ENCODE data around the gene DUOXA1.

DUOXA1 gene

GRCh38 chr15:45151998-45152828, 22.5 kb upstream of the DUOXA1 start:
- Histone ChIP-seq H3K9me3 (ENCODE audit: insufficient read depth, low read depth, low read length) (no peaks in the 10 kb centered on the region), H3K27me3 (ENCODE audit: insufficient read depth, low read length, poor library complexity, severe bottlenecking) (no peaks in the 10 kb centered on the region), H3K36me3 (ENCODE audit: insufficient read depth, low read length) (no peaks in the 10 kb centered on the region), H3K79me2 (ENCODE audit: insufficient read depth, low read length) (no peaks in the 10 kb centered on the region), H2AFZ (ENCODE audit: low read length) (no peak overlapping the region), H3K9me2 (replicated peaks; ENCODE audit: low read depth, low read length) (no peaks in the 10 kb centered on the region), H3K4me1 (ENCODE audit: insufficient read depth, low read length, poor library complexity, severe bottlenecking) (peaks cover 5% of the 10 kb centered on the region), H3K9ac (ENCODE audit: low read depth, low read length, poor library complexity, severe bottlenecking) (no peak overlapping the region), H4K20me1 (ENCODE audit: insufficient read depth, low read length, poor library complexity, severe bottlenecking) (no peaks in the 10 kb centered on the region), H3F3A (ENCODE audit: low read depth) (no peaks in the 10 kb centered on the region), H3K4me3 (ENCODE audit: low read length, poor library complexity, severe bottlenecking) (no peak overlapping the region), H3K4me2 (ENCODE audit: low read depth, low read length, poor library complexity, severe bottlenecking) (no peak overlapping the region)
- TF ChIP-seq EZH2phosphoT487 (IDR thresholded peaks at IDR 0.05; ENCODE audit: borderline replicate concordance): no peak
- TF ChIP-seq CTCF (conservative IDR thresholded peaks at IDR 0.05; ENCODE audit: low read length): no peak

GRCh38 chr15:45150997-45151396, 21.3 kb upstream of the DUOXA1 start:
- no peak overlapping the region for H2AFZ ChIP-seq (ENCODE audit: low read length)
- no peaks in the 10 kb centered on the region for H3F3A ChIP-seq (ENCODE audit: low read depth)
- no peak overlapping the region for H3K4me3 ChIP-seq (ENCODE audit: low read length, poor library complexity, severe bottlenecking)
- H3K79me2 ChIP-seq (ENCODE audit: insufficient read depth, low read length): no peaks in the 10 kb centered on the region
- H3K9me3 ChIP-seq (ENCODE audit: insufficient read depth, low read depth, low read length): no peaks in the 10 kb centered on the region
- no peaks in the 10 kb centered on the region for H3K36me3 ChIP-seq (ENCODE audit: insufficient read depth, low read length)
- peaks cover 5% of the 10 kb centered on the region for H3K4me1 ChIP-seq (ENCODE audit: insufficient read depth, low read length, poor library complexity, severe bottlenecking)
- no peaks in the 10 kb centered on the region for H3K9me2 ChIP-seq (replicated peaks; ENCODE audit: low read depth, low read length)
- H3K9ac ChIP-seq (ENCODE audit: low read depth, low read length, poor library complexity, severe bottlenecking): no peak overlapping the region
- TF ChIP-seq EZH2phosphoT487 (IDR thresholded peaks at IDR 0.05; ENCODE audit: borderline replicate concordance): no peak
- H4K20me1 ChIP-seq (ENCODE audit: insufficient read depth, low read length, poor library complexity, severe bottlenecking): no peaks in the 10 kb centered on the region
- H3K27me3 ChIP-seq (ENCODE audit: insufficient read depth, low read length, poor library complexity, severe bottlenecking): no peaks in the 10 kb centered on the region
- H3K4me2 ChIP-seq (ENCODE audit: low read depth, low read length, poor library complexity, severe bottlenecking): no peak overlapping the region

- no peaks in the 10 kb centered on the region for H3K79me2 ChIP-seq (ENCODE audit: insufficient read depth, low read length)
- peaks cover 5% of the 10 kb centered on the region for H3K4me1 ChIP-seq (ENCODE audit: insufficient read depth, low read length, poor library complexity, severe bottlenecking)
Measured at GRCh38 chr15:45150481-45150880, 20.8 kb upstream of the DUOXA1 start.

More at GRCh38 chr15:45150481-45150880, 20.8 kb upstream of the DUOXA1 start:
- no peaks in the 10 kb centered on the region for H3K36me3 ChIP-seq (ENCODE audit: insufficient read depth, low read length)
- H3K4me2 ChIP-seq (ENCODE audit: low read depth, low read length, poor library complexity, severe bottlenecking): no peak overlapping the region
- H3K9me2 ChIP-seq (replicated peaks; ENCODE audit: low read depth, low read length): no peaks in the 10 kb centered on the region
- no peaks in the 10 kb centered on the region for H3F3A ChIP-seq (ENCODE audit: low read depth)
- H3K9me3 ChIP-seq (ENCODE audit: insufficient read depth, low read depth, low read length): no peaks in the 10 kb centered on the region
- H4K20me1 ChIP-seq (ENCODE audit: insufficient read depth, low read length, poor library complexity, severe bottlenecking): no peaks in the 10 kb centered on the region
- TF ChIP-seq EZH2phosphoT487 (IDR thresholded peaks at IDR 0.05; ENCODE audit: borderline replicate concordance) (no peak), CTCF (conservative IDR thresholded peaks at IDR 0.05; ENCODE audit: low read length) (no peak)
- no peak overlapping the region for H2AFZ ChIP-seq (ENCODE audit: low read length)
- no peak overlapping the region for H3K4me3 ChIP-seq (ENCODE audit: low read length, poor library complexity, severe bottlenecking)
- no peak overlapping the region for H3K9ac ChIP-seq (ENCODE audit: low read depth, low read length, poor library complexity, severe bottlenecking)
- no peaks in the 10 kb centered on the region for H3K27me3 ChIP-seq (ENCODE audit: insufficient read depth, low read length, poor library complexity, severe bottlenecking)

Measured in Loucy (cell line).